Heart right ventricle (tissue), 16 donors: ENCODE data around the gene MRPL49. TPM values are rescaled to one million over a fixed set of nuclear protein-coding genes. Genes with fewer than 3 reads are reported as not detected.

Experiments used
- ATAC-seq, 8 donors: fragments of 200-7000 bp; cut with Tn5 transposase; one replicate each; pipeline ENCODE4 v1.9.1; 2020; ENCODE audit warnings: mild to moderate bottlenecking in 8 of 8, moderate library complexity in 8 of 8, moderate number of reproducible peaks in 1 of 8
- DNase-seq, 2 donors: peaks; one replicate each; pipeline ENCODE4 v3.0.0-alpha.2; 2020
- H3K27ac ChIP-seq, 10 donors: fragments of 200-600 bp; sonication (generic) in 2 of 10; one replicate each; pipeline versions ENCODE4 v1.5.0 to v1.8.0; 2020 to 2022; ENCODE audit warnings: mild to moderate bottlenecking in 3 of 10
- H3K27me3 ChIP-seq, 7 donors: fragments of 200-600 bp; one replicate each; pipeline ENCODE4 v1.8.0; 2021 to 2022; ENCODE audit warnings: mild to moderate bottlenecking in 2 of 7
- H3K36me3 ChIP-seq, 9 donors: fragments of 200-600 bp; sonication (generic) in 1 of 9; one replicate each; pipeline versions ENCODE4 v1.5.0 to v1.8.0; 2020 to 2022; ENCODE audit warnings: mild to moderate bottlenecking in 2 of 9
- H3K4me1 ChIP-seq, 9 donors: fragments of 200-600 bp; sonication (generic) in 1 of 9; one replicate each; pipeline versions ENCODE4 v1.5.0 to v1.8.0; 2020 to 2022; ENCODE audit warnings: mild to moderate bottlenecking in 4 of 9
- H3K4me3 ChIP-seq, 10 donors: fragments of 200-600 bp; sonication (generic) in 2 of 10; one replicate each; pipeline versions ENCODE4 v1.5.0 to v1.8.0; 2020 to 2022; ENCODE audit warnings: mild to moderate bottlenecking in 7 of 10, moderate library complexity in 2 of 10
- H3K9me3 ChIP-seq, 11 donors: fragments of 200-600 bp in 10 of 11; sonication (generic) in 2 of 11; one replicate each; pipeline versions ENCODE4 v1.5.0 to v1.8.0; 2013 to 2022; ENCODE audit warnings: mild to moderate bottlenecking in 2 of 11, control low read depth in 1 of 11, moderate library complexity in 1 of 11
- CTCF ChIP-seq, 9 donors: fragments of 200-600 bp; sonication (generic) in 2 of 9; IDR thresholded peaks; one replicate each; pipeline versions ENCODE4 v1.5.0 to v1.8.0; 2021 to 2022; ENCODE audit warnings: antibody characterized with exemption in 9 of 9, mild to moderate bottlenecking in 5 of 9, moderate library complexity in 1 of 9
- WGBS, 2 donors: extraction: QIAGEN DNeasy Blood & Tissue Kit; methylation state at CpG; one replicate each; pipeline ENCODE4 v1.1.7; 2013; ENCODE audit warnings: inconsistent platforms in 1 of 2; 5-methylcytosine and 5-hydroxymethylcytosine counted together
- intact Hi-C, 10 donors: fragments of 100-400 bp; cut with DNase I; formaldehyde crosslinking; loops; one replicate each; pipeline versions ENCODE4 v1.11.1 to v1.14.2; 2022
- polyA plus RNA-seq, 2 donors: library from polyadenylated mRNA; stranded (reverse); fragments of 200-250 nt; gene quantifications; one replicate each; pipeline ENCODE4 v1.2.3, GENCODE V29; 2013
- total RNA-seq, 10 donors: library from RNA; stranded (reverse); fragmentation: NEBNext Ultra II Directional in 3 of 10; extraction: Animal tissue kit (Norgen Biotek cat#: 25700) in 3 of 10; gene quantifications; one replicate each; pipeline versions ENCODE4 v1.2.1 to v1.2.4, GENCODE V29; 2021 to 2023
- donor health status: Arrhythmogenic right ventricular cardiomyopathy.
- donor health status: ischemic (EF 13 %, LVEDD 7.1; RV severe dilation, severe dysfunction).
- donor health status: healthy with polysubstance abuse.
- donor health status: DM: no; HTN: yes; CAD: no.
- donor health status: DM: no; HTN: no; CAD: no.
- donor health status: ischemic (EF 25% LVEDD 6.9; RV normal size, moderate dysfunction).
- donor health status: ischemic (EF 25% LVEDD 5.7; RV mildly dilated, moderate dysfunction).
- donor health status: healthy.
- donor health status: DM: yes; HTN: yes; CAD: no.
- donor health status: Ischemic cardiomyopathy.
- donor health status: ischemic (EF 35%, LVEDD 5.7; RV mildly dilated, moderate dysfunction).
- donor health status: nonischemic (EF 11% LVEDD 7.7; RV severe dilation, severe dysfunction).
- donor health status: DM: yes; HTN: yes; CAD: no.
- donor health status: PGD.
- donor health status: ischemic (EF 29% LVEDD 5.4; RV normal size, mild dysfunction).
- donor health status: nonischemic (EF 23%, LVEDD 6.1; RV moderate dilation, normal function).

MRPL49 gene
- total and polyA plus RNA-seq, 12 donors = 6.4 to 44.8 (median 39.3) TPM

- H3K4me1 ChIP-seq = no peaks in the 10 kb centered on the region
- no peak for DNase-seq
- 83 to 87% methylated on average over 2 of the region's 2 CpGs for WGBS, 2 donors
- ATAC-seq = no peak
- intact Hi-C loops = no loop called here
- TF ChIP-seq CTCF (IDR thresholded peaks at IDR 0.05) = no peak
- no peak overlapping the region for H3K4me3 ChIP-seq
- no peaks in the 10 kb centered on the region for H3K36me3 ChIP-seq
- no peaks in the 10 kb centered on the region for H3K27me3 ChIP-seq
- H3K9me3 ChIP-seq = no peaks in the 10 kb centered on the region
- no peak overlapping the region for H3K27ac ChIP-seq
Measured at GRCh38 chr11:65163684-65164083, 41.6 kb downstream of the MRPL49 start.

DNA sequence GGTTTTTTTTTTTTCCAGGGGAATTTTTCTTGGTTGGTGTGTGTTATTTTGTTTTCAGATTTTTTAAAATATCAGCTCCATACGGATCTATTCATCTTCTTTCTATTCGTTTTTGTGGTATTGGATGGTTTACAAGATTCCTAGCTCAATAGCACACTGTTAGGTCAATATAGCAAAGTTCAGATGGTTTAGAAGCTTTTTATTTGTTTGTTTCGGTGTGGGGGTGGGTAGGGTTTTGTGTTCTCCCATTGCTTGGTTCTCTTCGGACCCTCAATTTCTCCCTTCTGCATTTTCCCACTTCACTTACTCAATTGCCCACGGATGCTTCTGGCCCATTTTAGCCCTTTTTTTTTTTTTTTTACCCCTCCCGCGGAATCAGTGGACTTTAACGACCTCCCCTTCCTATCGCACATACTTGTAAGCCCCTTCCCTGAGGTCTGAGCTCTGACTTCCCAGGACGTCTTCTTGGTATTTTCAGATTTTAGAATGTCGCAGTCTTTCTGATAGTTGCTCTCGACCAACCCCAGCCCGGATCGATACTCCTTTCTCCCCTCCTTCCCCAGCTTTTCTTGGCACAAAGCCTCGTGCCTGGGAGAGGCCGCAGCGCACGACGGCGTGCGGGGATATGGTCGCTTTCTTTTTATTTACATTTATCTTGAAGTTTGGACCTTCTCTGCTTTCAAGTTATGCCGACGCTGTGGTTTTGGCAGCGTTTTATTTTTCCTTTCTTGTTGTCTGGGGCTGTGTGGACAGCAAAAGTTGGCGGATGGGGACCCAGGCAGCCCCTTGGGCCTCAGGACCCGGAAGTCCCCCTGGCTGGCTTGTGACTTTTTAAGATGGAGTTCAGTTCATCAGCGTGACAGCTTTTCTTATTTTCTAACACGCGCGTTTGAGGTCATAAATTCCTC lies 43.5 kb downstream of the MRPL49 start:
- Histone ChIP-seq H3K4me3 (peak overlapping the region in 5 of 10 donors; percentile 2 to 34 (median 24)), H3K27me3 (no peaks in the 10 kb centered on the region), H3K4me1 (peaks cover 0 to 6% (median 0%) of the 10 kb centered on the region in 9 donors), H3K9me3 (no peaks in the 10 kb centered on the region), H3K36me3 (no peaks in the 10 kb centered on the region), H3K27ac (peak overlapping the region in 1 of 10 donors; percentile 9)
- no peak for ATAC-seq
- WGBS, 2 donors = 58 to 63% methylated on average over 31 of the region's 31 CpGs
- no peak for DNase-seq
- TF ChIP-seq CTCF (IDR thresholded peaks at IDR 0.05) = no peak
- intact Hi-C loops = no loop called here

DNA sequence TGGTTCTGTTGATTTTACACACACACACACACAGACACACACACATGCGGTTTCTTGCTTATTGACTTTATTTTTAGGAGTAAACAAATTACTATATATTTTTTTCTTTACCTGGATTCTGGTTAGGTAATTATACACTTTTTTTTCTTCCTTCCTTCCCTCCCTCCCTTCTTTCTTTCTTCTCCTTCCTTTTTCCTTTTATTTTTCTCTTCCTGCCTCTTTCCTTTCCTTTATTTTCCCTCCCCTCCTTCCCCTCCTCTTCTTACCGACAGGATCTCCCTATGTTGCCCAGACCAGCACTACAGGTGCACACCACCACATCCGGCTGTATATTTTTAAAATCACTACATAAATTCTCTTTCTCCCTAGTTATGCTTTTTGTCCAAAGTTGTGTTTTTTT lies 44.8 kb downstream of the MRPL49 start:
- intact Hi-C loops = no loop called here
- H3K27ac ChIP-seq = no peak overlapping the region
- no peak for TF ChIP-seq CTCF (IDR thresholded peaks at IDR 0.05)

GRCh38 chr11:65167656-65168055 lies 45.5 kb downstream of the MRPL49 start:
- no peak for DNase-seq
- intact Hi-C loops = no loop called here
- no peak for ATAC-seq
- H3K9me3 ChIP-seq = no peaks in the 10 kb centered on the region
- peaks cover 0 to 6% (median 0%) of the 10 kb centered on the region in 9 donors for H3K4me1 ChIP-seq
- no peak for TF ChIP-seq CTCF (IDR thresholded peaks at IDR 0.05)
- H3K27ac ChIP-seq = no peak overlapping the region
- no peaks in the 10 kb centered on the region for H3K27me3 ChIP-seq
- 82 to 83% methylated on average over 3 of the region's 3 CpGs for WGBS, 2 donors
- no peaks in the 10 kb centered on the region for H3K36me3 ChIP-seq
- H3K4me3 ChIP-seq = no peak overlapping the region

More for the DNA sequence above, 44.8 kb downstream of the MRPL49 start:
- WGBS, 2 donors = 81 to 87% methylated on average over 3 of the region's 3 CpGs
- Histone ChIP-seq H3K36me3 (no peaks in the 10 kb centered on the region), H3K27me3 (no peaks in the 10 kb centered on the region), H3K4me3 (no peak overlapping the region), H3K9me3 (no peaks in the 10 kb centered on the region), H3K4me1 (peaks cover 0 to 6% (median 0%) of the 10 kb centered on the region in 9 donors)
- DNase-seq (no peak), ATAC-seq (no peak)
